Thyroid gland (tissue), 4 donors: ENCODE measurements around the gene ANKRD40.

Experiments used
- CTCF ChIP-seq, 6 experiments: fragments of 200-600 bp in 3 of 6; fragments of 450-650 bp in 3 of 6; sonication (generic) in 3 of 6; IDR thresholded peaks; one replicate each; pipeline ENCODE4 v1.5.1; 2016 to 2019; ENCODE audit warnings: antibody characterized with exemption in 6 of 6, mild to moderate bottlenecking in 2 of 6, inconsistent platforms in 1 of 6, moderate library complexity in 1 of 6
- POLR2A ChIP-seq, 2 donors: fragments of 450-650 bp; IDR thresholded peaks; one replicate each; pipeline ENCODE4 v1.6.1; 2017; ENCODE audit warnings: antibody characterized with exemption in 2 of 2, mild to moderate bottlenecking in 2 of 2, moderate library complexity in 1 of 2

DNA sequence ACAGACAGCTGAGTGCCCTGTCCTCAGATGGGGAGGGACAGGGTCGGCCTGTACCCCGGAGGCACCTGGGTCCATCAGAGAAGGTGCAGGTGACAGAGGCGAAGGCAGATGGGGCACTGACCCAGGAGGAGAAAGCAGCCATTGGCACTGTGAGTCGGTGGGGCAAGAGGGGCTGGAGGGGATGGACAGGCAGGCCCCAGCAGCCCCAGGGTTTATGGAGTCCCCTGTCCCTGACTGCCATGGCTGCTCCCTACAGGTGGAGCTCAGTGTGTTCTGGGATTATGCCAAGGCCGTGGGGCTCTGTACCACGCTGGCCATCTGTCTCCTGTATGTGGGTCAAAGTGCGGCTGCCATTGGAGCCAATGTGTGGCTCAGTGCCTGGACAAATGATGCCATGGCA, 32.1 kb downstream of the ANKRD40 start:
- TF ChIP-seq CTCF (IDR thresholded peaks at IDR 0.05) = no peak
- TF ChIP-seq POLR2A (IDR thresholded peaks at IDR 0.05) = no peak
